Smooth muscle cell (in vitro differentiated cells): ENCODE results near the gene RHOF. TPM values are rescaled to one million over a fixed set of nuclear protein-coding genes. Genes with fewer than 3 reads are reported as not detected.
A peak's percentile ranks its signal among the peaks of the same experiment; 100 is the strongest.

Experiments
- DNase-seq: peaks from one replicate; lab custom pipeline; 2025; ENCODE audit not compliant: unreplicated experiment; lab: John Stamatoyannopoulos, UW
- H2AFZ ChIP-seq: fragments of 200-600 bp; sonication (generic); 2 replicates; pipeline ENCODE4 v1.6.0; 2016; ENCODE audit warnings: antibody characterized with exemption, low read depth, mild to moderate bottlenecking
- H3F3A ChIP-seq: fragments of 200-600 bp; sonication (generic); 2 replicates; pipeline ENCODE4 v1.6.0; 2017; ENCODE audit warnings: antibody characterized with exemption, low read depth
- H3K27ac ChIP-seq: fragments of 200-600 bp; sonication (generic); 2 replicates; pipeline ENCODE4 v1.5.1; 2016; ENCODE audit warnings: low read depth, mild to moderate bottlenecking
- H3K27me3 ChIP-seq: fragments of 200-600 bp; sonication (generic); 2 replicates; pipeline ENCODE4 v1.6.1; 2016; ENCODE audit warnings: low read depth, mild to moderate bottlenecking
- H3K36me3 ChIP-seq: fragments of 200-600 bp; sonication (generic); 2 replicates; pipeline ENCODE4 v1.5.1; 2016; ENCODE audit warnings: low read depth
- H3K4me1 ChIP-seq: fragments of 200-600 bp; sonication (generic); 2 replicates; pipeline ENCODE4 v1.5.1; 2016; ENCODE audit warnings: low read depth
- H3K4me2 ChIP-seq: fragments of 200-600 bp; sonication (generic); 2 replicates; pipeline ENCODE4 v1.6.0; 2016; ENCODE audit warnings: mild to moderate bottlenecking
- H3K4me3 ChIP-seq: fragments of 200-600 bp; sonication (generic); 2 replicates; pipeline ENCODE4 v1.5.1; 2016; ENCODE audit warnings: mild to moderate bottlenecking
- H3K79me2 ChIP-seq: fragments of 200-600 bp; sonication (generic); 2 replicates; pipeline ENCODE4 v1.6.0; 2016; ENCODE audit warnings: low read depth, mild to moderate bottlenecking
- H3K9ac ChIP-seq: fragments of 200-600 bp; sonication (generic); 2 replicates; pipeline ENCODE4 v1.6.0; 2016; ENCODE audit warnings: low read depth
- H3K9me3 ChIP-seq: fragments of 200-600 bp; sonication (generic); replicated peaks from 2 replicates; pipeline ENCODE4 v1.5.1; 2016; ENCODE audit warnings: low read depth
- H4K20me1 ChIP-seq: fragments of 200-600 bp; sonication (generic); 2 replicates; pipeline ENCODE4 v1.6.0; 2016; ENCODE audit warnings: low read depth
- WGBS: methylation state at CpG from one replicate; pipeline ENCODE4 v1.1.7; 2016; ENCODE audit warnings: low lambda C conversion rate; 5-methylcytosine and 5-hydroxymethylcytosine counted together
- polyA plus RNA-seq: library from polyadenylated mRNA; unstranded; fragments of >200 nt; fragmentation: Nextera tagmentation; extraction: Ambion mirVana; gene quantifications from 2 replicates; pipeline ENCODE4 v1.2.1, GENCODE V29; 2016
- total RNA-seq: library from RNA; depleted of rRNA; stranded (reverse); fragments of >200 nt; gene quantifications from 2 replicates; pipeline ENCODE4 v1.2.3, GENCODE V29; 2014
- TF ChIP-seq, protein P1 (sequence below): fragments of 200-600 bp; sonication (generic); IDR thresholded peaks from 2 replicates; pipeline ENCODE4 v1.5.1; 2017; ENCODE audit warnings: borderline replicate concordance, mild to moderate bottlenecking, antibody characterized with exemption; ENCODE audit not compliant: insufficient read depth, poor library complexity, severe bottlenecking

Gene RHOF
- total and polyA plus RNA-seq, 2 experiments from 2014 or later, result 15.3 to 25.9 TPM

DNA sequence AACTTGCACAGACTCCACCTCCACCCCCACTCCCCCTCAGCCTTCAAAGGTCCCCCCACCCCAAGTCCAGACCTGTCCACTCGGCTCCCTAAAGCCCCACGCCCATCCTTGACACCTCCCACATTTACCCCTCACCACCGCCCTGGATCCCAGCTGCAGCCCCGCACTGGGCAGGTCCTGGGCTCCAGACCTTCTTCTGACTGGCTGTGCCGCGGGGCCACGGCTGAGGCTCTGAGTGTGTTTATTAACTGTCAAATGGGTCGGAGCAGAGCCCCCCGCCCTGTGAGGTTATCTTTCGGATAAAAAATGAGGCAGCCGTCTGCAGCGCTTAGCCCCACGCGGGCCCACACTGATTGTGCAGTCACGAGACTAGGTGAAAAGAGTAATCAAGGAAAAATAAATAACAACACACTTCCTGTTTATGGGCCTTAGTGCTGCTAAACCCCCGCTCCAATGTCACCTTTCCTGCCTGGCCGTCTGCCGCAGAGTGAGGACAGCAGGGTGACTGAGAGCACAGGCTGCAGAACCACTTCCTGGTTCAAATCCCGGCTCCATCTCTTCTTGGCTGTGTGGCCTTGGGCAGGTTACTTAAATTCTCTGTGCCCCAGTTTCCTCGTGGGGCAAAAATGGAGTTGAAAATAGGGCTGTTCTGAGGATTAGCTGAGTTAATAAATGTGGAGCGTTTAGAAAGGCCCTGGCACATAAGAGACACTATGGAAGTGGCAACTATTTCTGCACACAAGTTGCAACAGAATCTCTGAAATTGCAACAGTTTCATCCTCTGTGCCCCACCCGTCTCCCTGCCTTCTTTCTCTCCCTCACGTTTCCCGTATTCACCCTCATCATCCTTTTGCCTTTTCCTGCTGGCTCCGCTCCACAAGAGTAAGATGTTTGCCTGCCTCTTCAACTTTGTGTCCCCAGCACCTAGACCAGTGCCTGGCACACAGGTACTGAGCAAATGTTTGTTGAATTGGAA is 19.7 kb upstream of the RHOF start:
- DNase-seq, result no peak
- H3K79me2 ChIP-seq, result peaks cover 57% of the 10 kb centered on the region
- no peak overlapping the region for H2AFZ ChIP-seq
- H3F3A ChIP-seq, result peaks cover 11% of the 10 kb centered on the region
- peaks cover 11% of the 10 kb centered on the region for H3K4me1 ChIP-seq
- peaks cover 69% of the 10 kb centered on the region for H4K20me1 ChIP-seq
- 70% methylated on average over 25 of the region's 25 CpGs for WGBS
- TF ChIP-seq, protein P1, sequence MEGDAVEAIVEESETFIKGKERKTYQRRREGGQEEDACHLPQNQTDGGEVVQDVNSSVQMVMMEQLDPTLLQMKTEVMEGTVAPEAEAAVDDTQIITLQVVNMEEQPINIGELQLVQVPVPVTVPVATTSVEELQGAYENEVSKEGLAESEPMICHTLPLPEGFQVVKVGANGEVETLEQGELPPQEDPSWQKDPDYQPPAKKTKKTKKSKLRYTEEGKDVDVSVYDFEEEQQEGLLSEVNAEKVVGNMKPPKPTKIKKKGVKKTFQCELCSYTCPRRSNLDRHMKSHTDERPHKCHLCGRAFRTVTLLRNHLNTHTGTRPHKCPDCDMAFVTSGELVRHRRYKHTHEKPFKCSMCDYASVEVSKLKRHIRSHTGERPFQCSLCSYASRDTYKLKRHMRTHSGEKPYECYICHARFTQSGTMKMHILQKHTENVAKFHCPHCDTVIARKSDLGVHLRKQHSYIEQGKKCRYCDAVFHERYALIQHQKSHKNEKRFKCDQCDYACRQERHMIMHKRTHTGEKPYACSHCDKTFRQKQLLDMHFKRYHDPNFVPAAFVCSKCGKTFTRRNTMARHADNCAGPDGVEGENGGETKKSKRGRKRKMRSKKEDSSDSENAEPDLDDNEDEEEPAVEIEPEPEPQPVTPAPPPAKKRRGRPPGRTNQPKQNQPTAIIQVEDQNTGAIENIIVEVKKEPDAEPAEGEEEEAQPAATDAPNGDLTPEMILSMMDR, result no peak
- no peak overlapping the region for H3K9ac ChIP-seq
- H3K9me3 ChIP-seq, result no peaks in the 10 kb centered on the region
- H3K36me3 ChIP-seq, result no peaks in the 10 kb centered on the region
- H3K4me2 ChIP-seq, result peak overlapping the region; percentile 84
- no peaks in the 10 kb centered on the region for H3K27me3 ChIP-seq
- H3K27ac ChIP-seq, result no peak overlapping the region
- peak overlapping the region; percentile 57 for H3K4me3 ChIP-seq

DNA sequence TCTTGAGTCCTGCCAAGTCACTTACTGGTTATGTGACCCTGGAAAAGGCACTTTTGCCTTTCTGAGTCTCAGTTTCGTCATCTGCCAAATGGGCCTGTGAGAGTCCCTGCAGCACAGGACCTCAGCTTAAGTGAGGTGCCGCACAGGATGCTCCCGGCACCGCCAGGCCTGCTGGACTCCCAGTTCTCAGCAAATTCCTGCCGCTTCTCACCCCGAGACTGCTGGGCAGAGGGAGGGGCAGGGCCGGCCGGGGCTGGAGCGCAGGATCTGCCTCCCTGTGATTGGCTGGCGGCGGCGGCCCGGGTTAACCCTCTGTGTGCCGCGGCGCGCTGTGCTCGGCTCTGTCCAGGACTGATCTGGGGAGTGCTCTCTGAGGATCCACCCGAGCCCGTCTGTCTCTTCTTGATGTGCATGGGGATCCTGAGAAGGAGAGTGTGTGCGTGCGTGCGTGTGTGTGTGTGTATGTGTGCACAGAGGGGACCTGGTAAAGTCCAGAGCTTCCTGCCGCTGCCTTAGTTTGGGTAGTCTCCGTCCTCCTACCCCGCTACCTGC is 18.9 kb upstream of the RHOF start:
- TF ChIP-seq, protein P1, result no peak

DNA sequence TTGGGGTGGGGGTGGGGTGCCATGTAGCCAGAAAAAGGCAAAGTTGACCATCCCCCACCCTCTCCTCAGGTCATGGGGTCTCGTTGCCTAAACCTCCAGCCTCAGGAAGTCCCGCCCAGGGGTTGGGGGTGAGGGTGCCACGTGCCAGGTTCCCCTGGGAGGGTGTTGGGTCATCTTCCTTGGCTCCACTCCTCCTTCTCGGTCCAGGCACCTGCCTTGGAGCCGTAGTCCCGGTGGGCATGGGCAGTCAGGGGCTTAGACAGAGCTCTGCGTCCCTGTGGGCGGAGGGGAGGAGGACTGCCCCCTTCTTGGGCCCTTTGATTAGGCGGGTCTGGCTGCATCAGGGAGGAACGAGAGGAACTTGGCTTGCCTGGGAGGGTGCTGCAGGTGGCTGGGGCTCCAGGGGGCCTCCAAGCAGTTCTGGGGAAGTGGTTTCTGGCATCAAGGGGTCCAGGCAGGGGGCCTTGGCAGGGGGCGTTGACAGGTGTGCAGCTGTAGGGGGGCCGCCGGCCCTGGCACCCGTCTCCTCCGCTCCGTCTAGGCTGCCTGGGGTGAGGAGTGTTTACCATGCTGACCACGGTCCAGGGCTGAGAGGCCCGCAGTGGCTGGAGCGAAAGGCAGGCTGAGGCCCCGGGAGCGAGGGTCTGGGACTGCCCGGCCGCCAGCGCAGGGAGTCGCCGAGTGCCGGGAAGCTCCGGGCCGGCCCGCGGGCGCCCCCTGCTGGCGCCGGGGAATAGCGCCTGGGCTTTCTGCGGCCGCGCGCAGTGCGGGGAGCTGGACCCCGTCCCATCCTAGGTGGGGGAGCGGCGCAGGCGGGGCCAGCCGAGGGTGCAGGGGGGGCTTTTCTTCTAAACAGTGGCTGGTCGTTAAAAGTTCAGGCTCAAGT is 18.2 kb upstream of the RHOF start:
- Histone ChIP-seq H3K4me3 (peak overlapping the region; percentile 57), H2AFZ (no peak overlapping the region), H3K79me2 (peaks cover 73% of the 10 kb centered on the region), H4K20me1 (peaks cover 82% of the 10 kb centered on the region), H3K27ac (no peak overlapping the region), H3K4me1 (peaks cover 14% of the 10 kb centered on the region), H3F3A (peaks cover 11% of the 10 kb centered on the region), H3K36me3 (no peaks in the 10 kb centered on the region), H3K9me3 (no peaks in the 10 kb centered on the region), H3K4me2 (peak overlapping the region; percentile 84), H3K9ac (peak overlapping the region; percentile 43), H3K27me3 (no peaks in the 10 kb centered on the region)
- TF ChIP-seq, protein P1, result peak; percentile 99
- DNase-seq, result peak; percentile 42
- whole genome bisulfite sequencing, result 7% methylated on average over 44 of the region's 46 CpGs

More for the DNA sequence above, 18.9 kb upstream of the RHOF start:
- H3K27ac ChIP-seq, result no peak overlapping the region
- H3K4me3 ChIP-seq, result peak overlapping the region; percentile 57
- no peaks in the 10 kb centered on the region for H3K36me3 ChIP-seq
- H3K9me3 ChIP-seq, result no peaks in the 10 kb centered on the region
- H4K20me1 ChIP-seq, result peaks cover 77% of the 10 kb centered on the region
- H3K4me2 ChIP-seq, result peak overlapping the region; percentile 84
- peaks cover 11% of the 10 kb centered on the region for H3K4me1 ChIP-seq
- 11% methylated on average over 24 of the region's 26 CpGs for WGBS
- peaks cover 66% of the 10 kb centered on the region for H3K79me2 ChIP-seq
- H3K9ac ChIP-seq, result no peak overlapping the region
- no peaks in the 10 kb centered on the region for H3K27me3 ChIP-seq
- peak; percentile 29 for DNase-seq
- H3F3A ChIP-seq, result peaks cover 11% of the 10 kb centered on the region
- H2AFZ ChIP-seq, result no peak overlapping the region
